ENCODE results near the gene CARMIL1.

Gene CARMIL1

DNA sequence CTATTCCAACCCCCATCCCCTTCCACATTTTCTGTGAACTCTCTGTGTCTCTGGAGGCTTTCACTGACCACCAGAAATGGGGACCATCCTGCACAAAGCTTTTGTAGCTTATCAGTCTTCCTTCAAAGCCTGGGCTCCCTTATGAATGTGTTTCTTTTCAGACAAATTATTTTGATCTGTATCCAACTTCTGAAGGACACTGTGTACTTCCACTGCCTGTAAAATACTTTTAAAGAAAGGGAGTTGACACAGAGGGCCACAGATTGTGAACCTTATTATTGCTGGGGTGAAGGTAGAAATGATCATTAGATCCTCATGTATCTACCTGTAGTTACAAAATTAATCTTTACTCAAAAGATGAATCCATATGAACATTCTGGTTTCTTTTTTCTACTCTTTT, 135.6 kb downstream of the CARMIL1 start:
- TF ChIP-seq, protein P1, sequence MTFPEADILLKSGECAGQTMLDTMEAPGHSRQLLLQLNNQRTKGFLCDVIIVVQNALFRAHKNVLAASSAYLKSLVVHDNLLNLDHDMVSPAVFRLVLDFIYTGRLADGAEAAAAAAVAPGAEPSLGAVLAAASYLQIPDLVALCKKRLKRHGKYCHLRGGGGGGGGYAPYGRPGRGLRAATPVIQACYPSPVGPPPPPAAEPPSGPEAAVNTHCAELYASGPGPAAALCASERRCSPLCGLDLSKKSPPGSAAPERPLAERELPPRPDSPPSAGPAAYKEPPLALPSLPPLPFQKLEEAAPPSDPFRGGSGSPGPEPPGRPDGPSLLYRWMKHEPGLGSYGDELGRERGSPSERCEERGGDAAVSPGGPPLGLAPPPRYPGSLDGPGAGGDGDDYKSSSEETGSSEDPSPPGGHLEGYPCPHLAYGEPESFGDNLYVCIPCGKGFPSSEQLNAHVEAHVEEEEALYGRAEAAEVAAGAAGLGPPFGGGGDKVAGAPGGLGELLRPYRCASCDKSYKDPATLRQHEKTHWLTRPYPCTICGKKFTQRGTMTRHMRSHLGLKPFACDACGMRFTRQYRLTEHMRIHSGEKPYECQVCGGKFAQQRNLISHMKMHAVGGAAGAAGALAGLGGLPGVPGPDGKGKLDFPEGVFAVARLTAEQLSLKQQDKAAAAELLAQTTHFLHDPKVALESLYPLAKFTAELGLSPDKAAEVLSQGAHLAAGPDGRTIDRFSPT (tag by site-specific recombination; IDR thresholded peaks at IDR 0.05) = no peak
- TF ChIP-seq ZNF2 (tag by site-specific recombination; IDR thresholded peaks at IDR 0.05) (no peak), SETDB1 (IDR thresholded peaks at IDR 0.05; ENCODE audit: insufficient read length, low read length) (no peak), KLF1 (tag by site-specific recombination; IDR thresholded peaks at IDR 0.05) (no peak), SP3 (tag by site-specific recombination; IDR thresholded peaks at IDR 0.05) (no peak), ZNF791 (tag by site-specific recombination; IDR thresholded peaks at IDR 0.05) (no peak), MEIS1 (CRISPR knock-in tag; IDR thresholded peaks at IDR 0.05; ENCODE audit: borderline replicate concordance) (no peak), SALL2 (tag by site-specific recombination; IDR thresholded peaks at IDR 0.05; ENCODE audit: borderline replicate concordance) (no peak), ZBTB48 (tag by site-specific recombination; IDR thresholded peaks at IDR 0.05) (no peak), ZNF341 (tag by site-specific recombination; IDR thresholded peaks at IDR 0.05; ENCODE audit: low read depth) (no peak), ZNF211 (tag by site-specific recombination; IDR thresholded peaks at IDR 0.05; ENCODE audit: low read depth) (no peak), ZNF664 (tag by site-specific recombination; IDR thresholded peaks at IDR 0.05) (no peak), HOXA7 (CRISPR knock-in tag; IDR thresholded peaks at IDR 0.05; ENCODE audit: borderline replicate concordance) (no peak), ZNF184 (tag by site-specific recombination; IDR thresholded peaks at IDR 0.05) (no peak)
- TF ChIP-seq, protein P2, sequence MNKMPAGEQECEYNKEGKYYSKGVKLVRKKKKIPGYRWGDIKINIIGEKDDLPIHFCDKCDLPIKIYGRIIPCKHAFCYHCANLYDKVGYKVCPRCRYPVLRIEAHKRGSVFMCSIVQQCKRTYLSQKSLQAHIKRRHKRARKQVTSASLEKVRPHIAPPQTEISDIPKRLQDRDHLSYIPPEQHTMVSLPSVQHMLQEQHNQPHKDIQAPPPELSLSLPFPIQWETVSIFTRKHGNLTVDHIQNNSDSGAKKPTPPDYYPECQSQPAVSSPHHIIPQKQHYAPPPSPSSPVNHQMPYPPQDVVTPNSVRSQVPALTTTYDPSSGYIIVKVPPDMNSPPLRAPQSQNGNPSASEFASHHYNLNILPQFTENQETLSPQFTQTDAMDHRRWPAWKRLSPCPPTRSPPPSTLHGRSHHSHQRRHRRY (tag by site-specific recombination; IDR thresholded peaks at IDR 0.05) = no peak
- TF ChIP-seq, protein P3, sequence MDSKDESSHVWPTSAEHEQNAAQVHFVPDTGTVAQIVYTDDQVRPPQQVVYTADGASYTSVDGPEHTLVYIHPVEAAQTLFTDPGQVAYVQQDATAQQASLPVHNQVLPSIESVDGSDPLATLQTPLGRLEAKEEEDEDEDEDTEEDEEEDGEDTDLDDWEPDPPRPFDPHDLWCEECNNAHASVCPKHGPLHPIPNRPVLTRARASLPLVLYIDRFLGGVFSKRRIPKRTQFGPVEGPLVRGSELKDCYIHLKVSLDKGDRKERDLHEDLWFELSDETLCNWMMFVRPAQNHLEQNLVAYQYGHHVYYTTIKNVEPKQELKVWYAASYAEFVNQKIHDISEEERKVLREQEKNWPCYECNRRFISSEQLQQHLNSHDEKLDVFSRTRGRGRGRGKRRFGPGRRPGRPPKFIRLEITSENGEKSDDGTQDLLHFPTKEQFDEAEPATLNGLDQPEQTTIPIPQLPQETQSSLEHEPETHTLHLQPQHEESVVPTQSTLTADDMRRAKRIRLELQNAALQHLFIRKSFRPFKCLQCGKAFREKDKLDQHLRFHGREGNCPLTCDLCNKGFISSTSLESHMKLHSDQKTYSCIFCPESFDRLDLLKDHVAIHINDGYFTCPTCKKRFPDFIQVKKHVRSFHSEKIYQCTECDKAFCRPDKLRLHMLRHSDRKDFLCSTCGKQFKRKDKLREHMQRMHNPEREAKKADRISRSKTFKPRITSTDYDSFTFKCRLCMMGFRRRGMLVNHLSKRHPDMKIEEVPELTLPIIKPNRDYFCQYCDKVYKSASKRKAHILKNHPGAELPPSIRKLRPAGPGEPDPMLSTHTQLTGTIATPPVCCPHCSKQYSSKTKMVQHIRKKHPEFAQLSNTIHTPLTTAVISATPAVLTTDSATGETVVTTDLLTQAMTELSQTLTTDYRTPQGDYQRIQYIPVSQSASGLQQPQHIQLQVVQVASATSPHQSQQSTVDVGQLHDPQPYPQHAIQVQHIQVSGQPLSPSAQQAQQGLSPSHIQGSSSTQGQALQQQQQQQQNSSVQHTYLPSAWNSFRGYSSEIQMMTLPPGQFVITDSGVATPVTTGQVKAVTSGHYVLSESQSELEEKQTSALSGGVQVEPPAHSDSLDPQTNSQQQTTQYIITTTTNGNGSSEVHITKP (tag by site-specific recombination; IDR thresholded peaks at IDR 0.05) = no peak
- TF ChIP-seq, protein P4, sequence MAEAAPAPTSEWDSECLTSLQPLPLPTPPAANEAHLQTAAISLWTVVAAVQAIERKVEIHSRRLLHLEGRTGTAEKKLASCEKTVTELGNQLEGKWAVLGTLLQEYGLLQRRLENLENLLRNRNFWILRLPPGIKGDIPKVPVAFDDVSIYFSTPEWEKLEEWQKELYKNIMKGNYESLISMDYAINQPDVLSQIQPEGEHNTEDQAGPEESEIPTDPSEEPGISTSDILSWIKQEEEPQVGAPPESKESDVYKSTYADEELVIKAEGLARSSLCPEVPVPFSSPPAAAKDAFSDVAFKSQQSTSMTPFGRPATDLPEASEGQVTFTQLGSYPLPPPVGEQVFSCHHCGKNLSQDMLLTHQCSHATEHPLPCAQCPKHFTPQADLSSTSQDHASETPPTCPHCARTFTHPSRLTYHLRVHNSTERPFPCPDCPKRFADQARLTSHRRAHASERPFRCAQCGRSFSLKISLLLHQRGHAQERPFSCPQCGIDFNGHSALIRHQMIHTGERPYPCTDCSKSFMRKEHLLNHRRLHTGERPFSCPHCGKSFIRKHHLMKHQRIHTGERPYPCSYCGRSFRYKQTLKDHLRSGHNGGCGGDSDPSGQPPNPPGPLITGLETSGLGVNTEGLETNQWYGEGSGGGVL (tag by site-specific recombination; IDR thresholded peaks at IDR 0.05) = no peak
- H3K9me3 ChIP-seq (ENCODE audit: control insufficient read depth, insufficient read depth, low read depth, low read length) = no peaks in the 10 kb centered on the region
- H3K27ac ChIP-seq (ENCODE audit: extremely low read depth, low read depth, low read length) = no peak overlapping the region
- CTCF ChIA-PET = interaction anchor here (0.6 to 1.0 kb wide), 2 partner anchors 92 to 149 kb away, joined by 3 read pairs; no protein-coding TSS in a partner anchor
- H3K36me3 ChIP-seq (ENCODE audit: control insufficient read depth in 2 of 2, insufficient read depth in 1 of 2, low read length in 2 of 2) = no peaks in the 10 kb centered on the region
- peaks cover 32% of the 10 kb centered on the region for H3K4me1 ChIP-seq (ENCODE audit: control insufficient read depth, insufficient read depth, low read length)
- POLR2A ChIA-PET = no interaction called here
- H3K4me3 ChIP-seq (ENCODE audit: low read depth, low read length) = no peak overlapping the region

DNA sequence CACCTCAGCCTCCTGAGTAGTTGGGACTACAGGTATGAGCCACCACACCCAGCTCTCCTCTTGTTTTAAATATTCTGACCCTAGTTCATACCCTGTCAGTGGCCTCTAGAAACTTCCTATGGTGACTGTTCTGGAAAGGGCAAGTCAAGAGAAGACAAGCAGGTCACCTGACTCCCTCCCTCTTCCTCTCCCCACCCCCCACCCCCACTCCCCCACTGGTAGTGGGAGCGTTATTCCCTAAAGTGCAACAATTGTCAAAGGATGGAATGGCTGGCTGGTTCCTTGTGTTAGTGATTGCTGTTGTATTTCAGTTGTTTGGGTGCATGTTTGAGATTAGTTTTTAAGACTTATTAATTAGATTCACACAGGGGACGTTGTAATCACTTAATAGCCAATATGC, 136.1 kb downstream of the CARMIL1 start:
- H3K4me3 ChIP-seq (ENCODE audit: low read depth, low read length) = no peak overlapping the region
- ChIA-PET CTCF (interaction anchor here (0.6 kb wide), 1 partner anchor 93 kb away, joined by 3 read pairs; no protein-coding TSS in a partner anchor), POLR2A (no interaction called here)
- H3K36me3 ChIP-seq (ENCODE audit: control insufficient read depth in 2 of 2, insufficient read depth in 1 of 2, low read length in 2 of 2) = no peaks in the 10 kb centered on the region
- no peaks in the 10 kb centered on the region for H3K9me3 ChIP-seq (ENCODE audit: control insufficient read depth, insufficient read depth, low read depth, low read length)
- no peak overlapping the region for H3K27ac ChIP-seq (ENCODE audit: extremely low read depth, low read depth, low read length)
- peaks cover 35% of the 10 kb centered on the region for H3K4me1 ChIP-seq (ENCODE audit: control insufficient read depth, insufficient read depth, low read length)
- TF ChIP-seq ZBTB48 (tag by site-specific recombination; IDR thresholded peaks at IDR 0.05) (no peak), ZNF660 (tag by site-specific recombination; IDR thresholded peaks at IDR 0.05) (no peak), ZBTB17 (tag by site-specific recombination; IDR thresholded peaks at IDR 0.05) (no peak), ZNF221 (tag by site-specific recombination; IDR thresholded peaks at IDR 0.05; ENCODE audit: borderline replicate concordance) (no peak), EGR2 (tag by site-specific recombination; IDR thresholded peaks at IDR 0.05; ENCODE audit: low read depth) (no peak), OVOL3 (tag by site-specific recombination; IDR thresholded peaks at IDR 0.05) (no peak), ZNF701 (tag by site-specific recombination; IDR thresholded peaks at IDR 0.05) (no peak), ZNF843 (tag by site-specific recombination; IDR thresholded peaks at IDR 0.05) (no peak), GFI1B (tag by site-specific recombination; IDR thresholded peaks at IDR 0.05) (no peak), ZNF48 (tag by site-specific recombination; IDR thresholded peaks at IDR 0.05) (no peak), ZBTB8A (tag by site-specific recombination; IDR thresholded peaks at IDR 0.05) (no peak)
- TF ChIP-seq, protein P5, sequence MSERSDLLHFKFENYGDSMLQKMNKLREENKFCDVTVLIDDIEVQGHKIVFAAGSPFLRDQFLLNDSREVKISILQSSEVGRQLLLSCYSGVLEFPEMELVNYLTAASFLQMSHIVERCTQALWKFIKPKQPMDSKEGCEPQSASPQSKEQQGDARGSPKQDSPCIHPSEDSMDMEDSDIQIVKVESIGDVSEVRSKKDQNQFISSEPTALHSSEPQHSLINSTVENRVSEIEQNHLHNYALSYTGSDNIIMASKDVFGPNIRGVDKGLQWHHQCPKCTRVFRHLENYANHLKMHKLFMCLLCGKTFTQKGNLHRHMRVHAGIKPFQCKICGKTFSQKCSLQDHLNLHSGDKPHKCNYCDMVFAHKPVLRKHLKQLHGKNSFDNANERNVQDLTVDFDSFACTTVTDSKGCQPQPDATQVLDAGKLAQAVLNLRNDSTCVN (tag by site-specific recombination; optimal IDR thresholded peaks at IDR 0.05) = no peak
